ENCODE measurements around the gene URB2. TPM values are rescaled to one million over a fixed set of nuclear protein-coding genes. Genes with fewer than 3 reads are reported as not detected.

URB2 gene
- total and polyA plus RNA-seq, 10 of the 15 experiments (the other 5 are each of a cell fraction or from before 2014, with no cell fraction given) = 2.7 to 24.0 (median 16.9) TPM

- TF ChIP-seq, protein P1, sequence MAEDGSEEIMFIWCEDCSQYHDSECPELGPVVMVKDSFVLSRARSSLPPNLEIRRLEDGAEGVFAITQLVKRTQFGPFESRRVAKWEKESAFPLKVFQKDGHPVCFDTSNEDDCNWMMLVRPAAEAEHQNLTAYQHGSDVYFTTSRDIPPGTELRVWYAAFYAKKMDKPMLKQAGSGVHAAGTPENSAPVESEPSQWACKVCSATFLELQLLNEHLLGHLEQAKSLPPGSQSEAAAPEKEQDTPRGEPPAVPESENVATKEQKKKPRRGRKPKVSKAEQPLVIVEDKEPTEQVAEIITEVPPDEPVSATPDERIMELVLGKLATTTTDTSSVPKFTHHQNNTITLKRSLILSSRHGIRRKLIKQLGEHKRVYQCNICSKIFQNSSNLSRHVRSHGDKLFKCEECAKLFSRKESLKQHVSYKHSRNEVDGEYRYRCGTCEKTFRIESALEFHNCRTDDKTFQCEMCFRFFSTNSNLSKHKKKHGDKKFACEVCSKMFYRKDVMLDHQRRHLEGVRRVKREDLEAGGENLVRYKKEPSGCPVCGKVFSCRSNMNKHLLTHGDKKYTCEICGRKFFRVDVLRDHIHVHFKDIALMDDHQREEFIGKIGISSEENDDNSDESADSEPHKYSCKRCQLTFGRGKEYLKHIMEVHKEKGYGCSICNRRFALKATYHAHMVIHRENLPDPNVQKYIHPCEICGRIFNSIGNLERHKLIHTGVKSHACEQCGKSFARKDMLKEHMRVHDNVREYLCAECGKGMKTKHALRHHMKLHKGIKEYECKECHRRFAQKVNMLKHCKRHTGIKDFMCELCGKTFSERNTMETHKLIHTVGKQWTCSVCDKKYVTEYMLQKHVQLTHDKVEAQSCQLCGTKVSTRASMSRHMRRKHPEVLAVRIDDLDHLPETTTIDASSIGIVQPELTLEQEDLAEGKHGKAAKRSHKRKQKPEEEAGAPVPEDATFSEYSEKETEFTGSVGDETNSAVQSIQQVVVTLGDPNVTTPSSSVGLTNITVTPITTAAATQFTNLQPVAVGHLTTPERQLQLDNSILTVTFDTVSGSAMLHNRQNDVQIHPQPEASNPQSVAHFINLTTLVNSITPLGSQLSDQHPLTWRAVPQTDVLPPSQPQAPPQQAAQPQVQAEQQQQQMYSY (CRISPR knock-in tag; IDR thresholded peaks at IDR 0.05) = no peak
- TF ChIP-seq SIN3A (IDR thresholded peaks at IDR 0.05; ENCODE audit: low read depth, low read length) = no peak
- no peak for TF ChIP-seq TBL1XR1 (IDR thresholded peaks at IDR 0.05; ENCODE audit: low read depth, low read length)
- TF ChIP-seq, protein P2, sequence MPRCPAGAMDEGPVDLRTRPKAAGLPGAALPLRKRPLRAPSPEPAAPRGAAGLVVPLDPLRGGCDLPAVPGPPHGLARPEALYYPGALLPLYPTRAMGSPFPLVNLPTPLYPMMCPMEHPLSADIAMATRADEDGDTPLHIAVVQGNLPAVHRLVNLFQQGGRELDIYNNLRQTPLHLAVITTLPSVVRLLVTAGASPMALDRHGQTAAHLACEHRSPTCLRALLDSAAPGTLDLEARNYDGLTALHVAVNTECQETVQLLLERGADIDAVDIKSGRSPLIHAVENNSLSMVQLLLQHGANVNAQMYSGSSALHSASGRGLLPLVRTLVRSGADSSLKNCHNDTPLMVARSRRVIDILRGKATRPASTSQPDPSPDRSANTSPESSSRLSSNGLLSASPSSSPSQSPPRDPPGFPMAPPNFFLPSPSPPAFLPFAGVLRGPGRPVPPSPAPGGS (IDR thresholded peaks at IDR 0.05; ENCODE audit: borderline replicate concordance, insufficient read depth, low read depth, low read length, poor library complexity, severe bottlenecking) = no peak
- TF ChIP-seq, protein P3, sequence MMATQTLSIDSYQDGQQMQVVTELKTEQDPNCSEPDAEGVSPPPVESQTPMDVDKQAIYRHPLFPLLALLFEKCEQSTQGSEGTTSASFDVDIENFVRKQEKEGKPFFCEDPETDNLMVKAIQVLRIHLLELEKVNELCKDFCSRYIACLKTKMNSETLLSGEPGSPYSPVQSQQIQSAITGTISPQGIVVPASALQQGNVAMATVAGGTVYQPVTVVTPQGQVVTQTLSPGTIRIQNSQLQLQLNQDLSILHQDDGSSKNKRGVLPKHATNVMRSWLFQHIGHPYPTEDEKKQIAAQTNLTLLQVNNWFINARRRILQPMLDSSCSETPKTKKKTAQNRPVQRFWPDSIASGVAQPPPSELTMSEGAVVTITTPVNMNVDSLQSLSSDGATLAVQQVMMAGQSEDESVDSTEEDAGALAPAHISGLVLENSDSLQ (IDR thresholded peaks at IDR 0.05) = no peak
- TF ChIP-seq SREBF2 (IDR thresholded peaks at IDR 0.05; ENCODE audit: low read length) = no peak
- no peak for TF ChIP-seq PAX5 (IDR thresholded peaks at IDR 0.05; ENCODE audit: borderline replicate concordance, low read depth, low read length)
- TF ChIP-seq POLR2AphosphoS2 (IDR thresholded peaks at IDR 0.05; ENCODE audit: low read depth, low read length) = no peak
- TF ChIP-seq HDGF (IDR thresholded peaks at IDR 0.05) = no peak
- no peak for TF ChIP-seq RFX5 (IDR thresholded peaks at IDR 0.05; ENCODE audit: low read depth, low read length)
- TF ChIP-seq ZBTB11 (CRISPR knock-in tag; IDR thresholded peaks at IDR 0.05) = no peak
- no peak for TF ChIP-seq POLR2AphosphoS5 (IDR thresholded peaks at IDR 0.05; ENCODE audit: low read length)
- TF ChIP-seq ZNF207 (IDR thresholded peaks at IDR 0.05; ENCODE audit: borderline replicate concordance) = no peak
- TF ChIP-seq YBX1 (IDR thresholded peaks at IDR 0.05) = no peak
- no peak for TF ChIP-seq ATF3 (IDR thresholded peaks at IDR 0.05; ENCODE audit: borderline replicate concordance, extremely low read depth, low read depth, low read length)
Observed at GRCh38 chr1:229599218-229599954, 26.7 kb upstream of the URB2 start (continued).

All from GM12878 (cell line).